ENCODE results near the gene ITGA4.

Gene ITGA4

GRCh38 chr2:181578829-181579228, 121.6 kb downstream of the ITGA4 start:
- no CpG with 5 or more reads among the region's 3 CpGs for WGBS (ENCODE audit: insufficient coverage)
- no peak for DNase-seq
- Histone ChIP-seq H3K4me3 (ENCODE audit: control insufficient read depth in 1 of 7, extremely low read depth in 1 of 7, insufficient read depth in 4 of 7, low read depth in 2 of 7, low read length in 6 of 7) (no peak overlapping the region), H3K4me1 (ENCODE audit: control extremely low read depth in 1 of 4, control insufficient read depth in 4 of 4, insufficient read depth in 4 of 4, low read length in 3 of 4) (peaks cover 3 to 13% (median 8%) of the 10 kb centered on the region in 4 experiments), H3K9me3 (ENCODE audit: control extremely low read depth in 1 of 5, control insufficient read depth in 4 of 5, insufficient read depth in 2 of 5, low read depth in 1 of 5, low read length in 4 of 5) (no peaks in the 10 kb centered on the region), H3K27ac (ENCODE audit: insufficient read depth in 1 of 2, low read depth in 1 of 2, low read length in 2 of 2, poor library complexity in 1 of 2, severe bottlenecking in 2 of 2) (no peak overlapping the region), H3K36me3 (ENCODE audit: control insufficient read depth in 4 of 4, insufficient read depth in 4 of 4, low read length in 3 of 4) (no peaks in the 10 kb centered on the region), H3K27me3 (replicated peaks in 2 of 5; ENCODE audit: control insufficient read depth in 4 of 5, insufficient read depth in 5 of 5, low read length in 4 of 5) (no peaks in the 10 kb centered on the region)
- CTCF ChIA-PET: interaction anchor here (1.8 kb wide), 1 partner anchor 10 kb away, joined by 5 read pairs; no protein-coding TSS in a partner anchor
- POLR2A ChIA-PET: no interaction called here

GRCh38 chr2:181581534-181581933, 124.3 kb downstream of the ITGA4 start:
- Histone ChIP-seq H3K4me3 (ENCODE audit: control insufficient read depth in 1 of 7, extremely low read depth in 1 of 7, insufficient read depth in 4 of 7, low read depth in 2 of 7, low read length in 6 of 7) (no peak overlapping the region), H3K27me3 (replicated peaks in 2 of 5; ENCODE audit: control insufficient read depth in 4 of 5, insufficient read depth in 5 of 5, low read length in 4 of 5) (no peaks in the 10 kb centered on the region), H3K27ac (ENCODE audit: insufficient read depth in 1 of 2, low read depth in 1 of 2, low read length in 2 of 2, poor library complexity in 1 of 2, severe bottlenecking in 2 of 2) (no peak overlapping the region), H3K36me3 (ENCODE audit: control insufficient read depth in 4 of 4, insufficient read depth in 4 of 4, low read length in 3 of 4) (no peaks in the 10 kb centered on the region), H3K9me3 (ENCODE audit: control extremely low read depth in 1 of 5, control insufficient read depth in 4 of 5, insufficient read depth in 2 of 5, low read depth in 1 of 5, low read length in 4 of 5) (no peaks in the 10 kb centered on the region), H3K4me1 (ENCODE audit: control extremely low read depth in 1 of 4, control insufficient read depth in 4 of 4, insufficient read depth in 4 of 4, low read length in 3 of 4) (peaks cover 3 to 9% (median 6%) of the 10 kb centered on the region in 4 experiments)
- CTCF ChIA-PET: no interaction called here
- no peak for DNase-seq
- POLR2A ChIA-PET: no interaction called here
- WGBS (ENCODE audit: insufficient coverage): 100% methylated on average over 2 of the region's 2 CpGs

GRCh38 chr2:181585732-181586131, 128.5 kb downstream of the ITGA4 start:
- no peak for DNase-seq
- 89% methylated on average over 2 of the region's 3 CpGs for whole genome bisulfite sequencing (ENCODE audit: insufficient coverage)
- Histone ChIP-seq H3K27ac (ENCODE audit: insufficient read depth in 1 of 2, low read depth in 1 of 2, low read length in 2 of 2, poor library complexity in 1 of 2, severe bottlenecking in 2 of 2) (no peak overlapping the region), H3K4me3 (ENCODE audit: control insufficient read depth in 1 of 7, extremely low read depth in 1 of 7, insufficient read depth in 4 of 7, low read depth in 2 of 7, low read length in 6 of 7) (no peak overlapping the region), H3K27me3 (replicated peaks in 2 of 5; ENCODE audit: control insufficient read depth in 4 of 5, insufficient read depth in 5 of 5, low read length in 4 of 5) (no peaks in the 10 kb centered on the region), H3K36me3 (ENCODE audit: control insufficient read depth in 4 of 4, insufficient read depth in 4 of 4, low read length in 3 of 4) (no peaks in the 10 kb centered on the region), H3K4me1 (ENCODE audit: control extremely low read depth in 1 of 4, control insufficient read depth in 4 of 4, insufficient read depth in 4 of 4, low read length in 3 of 4) (peaks cover 3 to 13% (median 9%) of the 10 kb centered on the region in 4 experiments), H3K9me3 (ENCODE audit: control extremely low read depth in 1 of 5, control insufficient read depth in 4 of 5, insufficient read depth in 2 of 5, low read depth in 1 of 5, low read length in 4 of 5) (no peaks in the 10 kb centered on the region)
- POLR2A ChIA-PET: no interaction called here
- CTCF ChIA-PET: interaction anchor here (0.7 to 3.0 kb wide), 3 partner anchors 13 to 460 kb away, joined by 3 to 13 read pairs (median 3); no protein-coding TSS in a partner anchor

Data from common myeloid progenitor, CD34-positive (primary cell).